ENCODE data around the gene RPS6KA2.
"Not testable (repeated sequence)": the region's sequence is repeated elsewhere in the genome, so short reads cannot be mapped to it uniquely, and the experiment has no call there.

RPS6KA2 gene

GRCh38 chr6:166397849-166398248 lies 229.2 kb downstream of the RPS6KA2 start:
- TF ChIP-seq SP1 (IDR thresholded peaks at IDR 0.05) (no peak), PKNOX1 (IDR thresholded peaks at IDR 0.05) (no peak), HDGF (IDR thresholded peaks at IDR 0.05; ENCODE audit: borderline replicate concordance) (no peak), ZNF384 (IDR thresholded peaks at IDR 0.05) (no peak), ARNT (IDR thresholded peaks at IDR 0.05) (no peak), SUZ12 (IDR thresholded peaks at IDR 0.05) (no peak), NFRKB (IDR thresholded peaks at IDR 0.05) (no peak), FOXA1 (IDR thresholded peaks at IDR 0.05) (no peak), ELF4 (IDR thresholded peaks at IDR 0.05) (no peak)
- POLR2A ChIA-PET = no interaction called here
- CTCF ChIA-PET = no interaction called here
- DNase-seq (ENCODE audit: extremely low spot score) = no peak

GRCh38 chr6:166395778-166396177 lies 231.3 kb downstream of the RPS6KA2 start:
- TF ChIP-seq HDGF (IDR thresholded peaks at IDR 0.05; ENCODE audit: borderline replicate concordance) = no peak
- no peak for TF ChIP-seq SUZ12 (IDR thresholded peaks at IDR 0.05)
- no peak for TF ChIP-seq L3MBTL2 (conservative IDR thresholded peaks at IDR 0.05)
- CTCF ChIA-PET = interaction anchor here (0.6 to 0.9 kb wide), 2 partner anchors 14 to 247 kb away, joined by 4 to 7 read pairs; no protein-coding TSS in a partner anchor
- POLR2A ChIA-PET = no interaction called here
- no peak for DNase-seq (ENCODE audit: extremely low spot score)

GRCh38 chr6:166395351-166395750 lies 231.7 kb downstream of the RPS6KA2 start:
- POLR2A ChIA-PET = no interaction called here
- CTCF ChIA-PET = interaction anchor here (0.9 kb wide), 1 partner anchor 14 kb away, joined by 4 read pairs; no protein-coding TSS in a partner anchor
- DNase-seq (ENCODE audit: extremely low spot score) = no peak
- TF ChIP-seq ELF4 (IDR thresholded peaks at IDR 0.05) (no peak), LEF1 (IDR thresholded peaks at IDR 0.05; ENCODE audit: borderline replicate concordance) (no peak), PKNOX1 (IDR thresholded peaks at IDR 0.05) (no peak), TARDBP (IDR thresholded peaks at IDR 0.05) (no peak)

- POLR2A ChIA-PET = no interaction called here
- TF ChIP-seq LEF1 (IDR thresholded peaks at IDR 0.05; ENCODE audit: borderline replicate concordance) (no peak), ELF4 (IDR thresholded peaks at IDR 0.05) (no peak), NFRKB (IDR thresholded peaks at IDR 0.05) (no peak)
- CTCF ChIA-PET = interaction anchor here (1.0 to 1.7 kb wide), 2 partner anchors 13 to 118 kb away, joined by 3 to 5 read pairs; no protein-coding TSS in a partner anchor
- DNase-seq (ENCODE audit: extremely low spot score) = no peak
These were observed 232.8 kb downstream of the RPS6KA2 start for GRCh38 chr6:166394036-166394892.

GRCh38 chr6:166393535-166393823 lies 233.6 kb downstream of the RPS6KA2 start:
- TF ChIP-seq FOXM1 (IDR thresholded peaks at IDR 0.05; ENCODE audit: borderline replicate concordance) (no peak), NFRKB (IDR thresholded peaks at IDR 0.05) (no peak), HDGF (IDR thresholded peaks at IDR 0.05; ENCODE audit: borderline replicate concordance) (no peak), CTBP1 (IDR thresholded peaks at IDR 0.05; ENCODE audit: borderline replicate concordance) (no peak), SP1 (IDR thresholded peaks at IDR 0.05) (no peak), BHLHE40 (IDR thresholded peaks at IDR 0.05; ENCODE audit: borderline replicate concordance) (no peak), FOXA1 (IDR thresholded peaks at IDR 0.05) (no peak), TARDBP (IDR thresholded peaks at IDR 0.05) (no peak), ARNT (IDR thresholded peaks at IDR 0.05) (no peak), ZNF384 (IDR thresholded peaks at IDR 0.05) (no peak)
- CTCF ChIA-PET = interaction anchor here (1.0 to 1.7 kb wide), 2 partner anchors 12 to 118 kb away, joined by 3 to 5 read pairs; no protein-coding TSS in a partner anchor
- POLR2A ChIA-PET = interaction anchor here (1.3 kb wide), 1 partner anchor 10 kb away, joined by 4 read pairs; no protein-coding TSS in a partner anchor
- no peak for DNase-seq (ENCODE audit: extremely low spot score)

- DNase-seq (ENCODE audit: extremely low spot score) = not testable (repeated sequence)
- ChIA-PET CTCF (interaction anchor here (1.0 to 1.7 kb wide), 3 partner anchors 8 to 117 kb away, joined by 3 to 5 read pairs (median 4); no protein-coding TSS in a partner anchor), POLR2A (interaction anchor here (1.3 kb wide), 1 partner anchor 9 kb away, joined by 4 read pairs; no protein-coding TSS in a partner anchor)
These were observed 234.1 kb downstream of the RPS6KA2 start for GRCh38 chr6:166392755-166393534.

- no peak for TF ChIP-seq PKNOX1 (IDR thresholded peaks at IDR 0.05)
- no peak for TF ChIP-seq LEF1 (IDR thresholded peaks at IDR 0.05; ENCODE audit: borderline replicate concordance)
- no peak for TF ChIP-seq ZNF384 (IDR thresholded peaks at IDR 0.05)
- no peak for TF ChIP-seq BHLHE40 (IDR thresholded peaks at IDR 0.05; ENCODE audit: borderline replicate concordance)
- no peak for TF ChIP-seq ARNT (IDR thresholded peaks at IDR 0.05)
- no peak for TF ChIP-seq FOXK2 (IDR thresholded peaks at IDR 0.05)
- TF ChIP-seq FOXA1 (IDR thresholded peaks at IDR 0.05) = no peak
- no peak for TF ChIP-seq NFRKB (IDR thresholded peaks at IDR 0.05)
- TF ChIP-seq FOXM1 (IDR thresholded peaks at IDR 0.05; ENCODE audit: borderline replicate concordance) = no peak
- TF ChIP-seq HDGF (IDR thresholded peaks at IDR 0.05; ENCODE audit: borderline replicate concordance) = no peak
- TF ChIP-seq ELF4 (IDR thresholded peaks at IDR 0.05) = no peak
- TF ChIP-seq SUZ12 (IDR thresholded peaks at IDR 0.05) = no peak
- no peak for TF ChIP-seq TARDBP (IDR thresholded peaks at IDR 0.05)
- TF ChIP-seq CTBP1 (IDR thresholded peaks at IDR 0.05; ENCODE audit: borderline replicate concordance) = no peak
- no peak for TF ChIP-seq L3MBTL2 (conservative IDR thresholded peaks at IDR 0.05)
- DNase-seq (ENCODE audit: extremely low spot score) = no peak
- CTCF ChIA-PET = interaction anchor here (1.8 kb wide), 1 partner anchor 11 kb away, joined by 7 read pairs; no protein-coding TSS in a partner anchor
- POLR2A ChIA-PET = no interaction called here
These were observed 237.9 kb downstream of the RPS6KA2 start for GRCh38 chr6:166389119-166389518.
